T follicular helper cell (primary cell): ENCODE results near the gene TMEM184B.
"Not testable (repeated sequence)": the region's sequence is repeated elsewhere in the genome, so short reads cannot be mapped to it uniquely, and the experiment has no call there.

Source experiments
- DNase-seq: peaks from one replicate; pipeline ENCODE4 v3.0.0-alpha.2; 2020; ENCODE audit warnings: low read depth

Gene TMEM184B

GRCh38 chr22:38181453-38182200 lies 91.2 kb downstream of the TMEM184B start, which contains the start of gene PLA2G6:
TSS of gene PLA2G6 (minus strand) at chr22:38181830. CDS start at chr22:38169426, 12,404 bp downstream.
- DNase-seq = peak; percentile 88

- peak; percentile 22 for DNase-seq
Observed at GRCh38 chr22:38180841-38181452, 91.9 kb downstream of the TMEM184B start.

- DNase-seq = not testable (repeated sequence)
Observed at GRCh38 chr22:38178605-38178937, 94.2 kb downstream of the TMEM184B start.

- no peak for DNase-seq
Observed at GRCh38 chr22:38177926-38178604, 94.7 kb downstream of the TMEM184B start.

GRCh38 chr22:38177571-38177925 lies 95.3 kb downstream of the TMEM184B start:
- not testable (repeated sequence) for DNase-seq

GRCh38 chr22:38177044-38177443 lies 95.8 kb downstream of the TMEM184B start:
- DNase-seq = no peak

- DNase-seq = no peak
Observed at GRCh38 chr22:38176170-38176741, 96.6 kb downstream of the TMEM184B start.

- no peak for DNase-seq
Observed at GRCh38 chr22:38175206-38176118, 97.3 kb downstream of the TMEM184B start.

- no peak for DNase-seq
Observed at GRCh38 chr22:38174626-38175025, 98.2 kb downstream of the TMEM184B start.

GRCh38 chr22:38173641-38173906 lies 99.2 kb downstream of the TMEM184B start:
- no peak for DNase-seq

- no peak for DNase-seq
Observed at GRCh38 chr22:38172832-38173640, 99.8 kb downstream of the TMEM184B start.

- no peak for DNase-seq
Observed at GRCh38 chr22:38171927-38172831, 100.6 kb downstream of the TMEM184B start.

GRCh38 chr22:38170469-38170868 lies 102.3 kb downstream of the TMEM184B start:
- no peak for DNase-seq
